Limb (tissue), 2 donors: Measurements from ENCODE around the gene PRKAG1.

Experiments
- DNase-seq, 2 donors: peaks; one replicate each; pipeline ENCODE4 v3.0.0-alpha.2; 2016; ENCODE audit errors: extremely low spot score in 2 of 2

Gene PRKAG1

DNA sequence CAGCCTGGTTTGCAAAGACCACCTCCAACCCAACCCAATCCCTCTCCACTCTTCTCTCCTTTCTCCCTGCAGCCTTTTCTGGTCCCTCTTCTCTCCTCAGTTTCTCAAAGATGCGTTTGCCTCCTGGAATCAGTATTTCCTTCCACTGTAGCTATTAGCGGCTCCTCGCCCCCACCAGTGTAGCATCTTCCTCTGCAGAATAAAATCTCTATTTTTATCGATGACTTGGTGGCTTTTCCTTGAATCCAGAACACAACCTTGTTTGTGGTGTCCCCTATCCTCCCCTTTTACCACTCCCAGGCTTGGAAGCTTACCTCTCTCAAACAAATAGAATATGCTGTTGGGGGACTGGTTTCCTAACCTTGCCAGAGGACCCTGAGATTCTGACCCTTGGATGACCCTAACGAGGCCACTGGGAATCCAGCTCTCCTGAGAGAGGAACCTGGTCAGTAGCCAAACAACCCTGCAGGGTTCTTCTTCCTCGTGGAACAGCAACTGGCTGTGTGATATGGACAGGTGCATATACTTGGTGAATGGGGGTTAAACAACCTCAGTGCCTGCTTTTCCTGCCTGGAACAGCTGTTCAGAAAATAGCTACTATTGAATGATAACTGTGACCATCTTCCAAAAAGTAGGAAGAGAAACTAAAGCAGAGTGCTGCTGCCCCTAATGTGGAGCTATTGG is 36.0 kb downstream of the PRKAG1 start:
- no peak for DNase-seq

DNA sequence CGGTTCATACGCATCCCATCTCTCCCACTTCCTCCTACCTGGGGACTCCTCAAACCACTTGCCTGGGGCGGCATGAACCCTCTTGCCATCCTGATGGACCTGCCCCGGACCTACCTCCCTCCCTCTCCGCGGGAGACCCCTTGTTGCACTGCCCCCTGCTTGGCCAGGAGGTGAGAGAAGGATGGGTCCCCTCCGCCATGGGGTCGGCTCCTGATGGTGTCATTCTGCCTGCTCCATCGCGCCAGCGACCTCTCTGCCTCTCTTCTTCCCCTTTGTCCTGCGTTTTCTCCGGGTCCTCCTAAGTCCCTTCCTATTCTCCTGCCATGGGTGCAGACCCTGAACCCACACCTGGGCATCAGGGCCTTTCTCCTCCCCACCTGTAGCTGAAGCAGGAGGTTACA is 36.8 kb downstream of the PRKAG1 start:
- no peak for DNase-seq

DNA sequence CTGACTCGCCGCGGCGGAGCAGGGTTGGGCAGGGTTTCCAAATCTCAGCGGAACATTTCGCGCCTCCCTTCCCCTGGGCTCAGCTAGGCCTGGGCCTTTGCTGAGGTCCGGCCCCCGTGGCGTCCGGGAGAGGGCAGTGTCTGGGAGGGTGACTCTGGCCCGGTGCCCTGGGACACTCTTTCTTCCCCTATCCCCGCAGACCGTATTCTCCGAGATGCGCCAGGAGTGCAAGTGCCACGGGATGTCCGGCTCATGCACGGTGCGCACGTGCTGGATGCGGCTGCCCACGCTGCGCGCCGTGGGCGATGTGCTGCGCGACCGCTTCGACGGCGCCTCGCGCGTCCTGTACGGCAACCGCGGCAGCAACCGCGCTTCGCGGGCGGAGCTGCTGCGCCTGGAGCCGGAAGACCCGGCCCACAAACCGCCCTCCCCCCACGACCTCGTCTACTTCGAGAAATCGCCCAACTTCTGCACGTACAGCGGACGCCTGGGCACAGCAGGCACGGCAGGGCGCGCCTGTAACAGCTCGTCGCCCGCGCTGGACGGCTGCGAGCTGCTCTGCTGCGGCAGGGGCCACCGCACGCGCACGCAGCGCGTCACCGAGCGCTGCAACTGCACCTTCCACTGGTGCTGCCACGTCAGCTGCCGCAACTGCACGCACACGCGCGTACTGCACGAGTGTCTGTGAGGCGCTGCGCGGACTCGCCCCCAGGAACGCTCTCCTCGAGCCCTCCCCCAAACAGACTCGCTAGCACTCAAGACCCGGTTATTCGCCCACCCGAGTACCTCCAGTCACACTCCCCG is 37.4 kb downstream of the PRKAG1 start:
- DNase-seq: peak in 1 of 2 donors; percentile 57

DNA sequence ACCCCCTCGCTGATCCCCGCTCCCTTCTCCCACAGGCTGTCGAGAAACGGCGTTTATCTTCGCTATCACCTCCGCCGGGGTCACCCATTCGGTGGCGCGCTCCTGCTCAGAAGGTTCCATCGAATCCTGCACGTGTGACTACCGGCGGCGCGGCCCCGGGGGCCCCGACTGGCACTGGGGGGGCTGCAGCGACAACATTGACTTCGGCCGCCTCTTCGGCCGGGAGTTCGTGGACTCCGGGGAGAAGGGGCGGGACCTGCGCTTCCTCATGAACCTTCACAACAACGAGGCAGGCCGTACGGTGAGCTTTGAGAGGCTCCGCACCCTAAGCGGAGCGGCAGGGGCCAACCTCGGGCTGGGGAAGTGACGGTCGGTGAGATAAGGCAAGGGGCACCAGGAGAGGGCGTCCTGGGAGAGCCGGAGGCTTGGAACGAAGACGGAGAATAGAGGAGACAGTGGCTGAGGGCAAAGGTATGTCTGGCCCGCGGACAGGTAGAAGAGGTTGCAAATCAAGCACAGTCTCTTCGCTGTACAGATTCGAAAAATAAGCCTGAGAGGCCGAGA is 38.1 kb downstream of the PRKAG1 start:
- no peak for DNase-seq

DNA sequence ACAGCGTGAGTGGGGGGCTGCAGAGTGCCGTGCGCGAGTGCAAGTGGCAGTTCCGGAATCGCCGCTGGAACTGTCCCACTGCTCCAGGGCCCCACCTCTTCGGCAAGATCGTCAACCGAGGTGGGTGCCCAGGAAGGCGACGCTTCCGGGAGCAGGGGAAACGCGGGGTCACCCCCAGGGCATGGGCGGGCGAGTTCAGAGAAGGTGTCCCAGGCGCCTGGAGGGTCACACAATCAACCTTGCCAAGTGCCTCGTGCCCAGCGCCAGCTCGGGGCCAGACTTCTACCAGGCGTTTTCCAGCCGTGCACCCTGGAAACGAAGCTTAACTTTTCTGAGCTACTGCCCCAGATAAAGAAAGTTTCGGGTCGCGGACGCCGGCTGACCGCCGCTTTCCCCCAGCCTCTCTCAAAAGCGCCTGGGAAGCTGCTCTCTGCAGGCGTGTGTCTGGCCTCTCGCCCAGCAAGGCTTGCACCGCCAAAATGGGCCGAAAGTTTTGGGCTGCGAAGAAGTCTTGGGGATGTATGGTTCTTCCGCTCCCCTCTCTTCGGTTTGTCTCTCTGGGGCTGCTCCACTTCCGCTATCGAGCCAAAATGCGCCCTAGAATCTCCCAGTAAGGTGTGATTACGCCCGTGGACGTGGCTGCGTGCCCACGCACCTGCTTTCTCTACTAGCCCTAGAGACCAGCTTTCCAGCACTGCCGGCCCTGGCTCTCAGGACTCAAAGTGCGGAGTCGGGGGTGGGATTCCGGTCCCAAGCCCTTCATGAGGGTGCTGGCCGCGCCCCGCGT is 38.8 kb downstream of the PRKAG1 start:
- no peak for DNase-seq

DNA sequence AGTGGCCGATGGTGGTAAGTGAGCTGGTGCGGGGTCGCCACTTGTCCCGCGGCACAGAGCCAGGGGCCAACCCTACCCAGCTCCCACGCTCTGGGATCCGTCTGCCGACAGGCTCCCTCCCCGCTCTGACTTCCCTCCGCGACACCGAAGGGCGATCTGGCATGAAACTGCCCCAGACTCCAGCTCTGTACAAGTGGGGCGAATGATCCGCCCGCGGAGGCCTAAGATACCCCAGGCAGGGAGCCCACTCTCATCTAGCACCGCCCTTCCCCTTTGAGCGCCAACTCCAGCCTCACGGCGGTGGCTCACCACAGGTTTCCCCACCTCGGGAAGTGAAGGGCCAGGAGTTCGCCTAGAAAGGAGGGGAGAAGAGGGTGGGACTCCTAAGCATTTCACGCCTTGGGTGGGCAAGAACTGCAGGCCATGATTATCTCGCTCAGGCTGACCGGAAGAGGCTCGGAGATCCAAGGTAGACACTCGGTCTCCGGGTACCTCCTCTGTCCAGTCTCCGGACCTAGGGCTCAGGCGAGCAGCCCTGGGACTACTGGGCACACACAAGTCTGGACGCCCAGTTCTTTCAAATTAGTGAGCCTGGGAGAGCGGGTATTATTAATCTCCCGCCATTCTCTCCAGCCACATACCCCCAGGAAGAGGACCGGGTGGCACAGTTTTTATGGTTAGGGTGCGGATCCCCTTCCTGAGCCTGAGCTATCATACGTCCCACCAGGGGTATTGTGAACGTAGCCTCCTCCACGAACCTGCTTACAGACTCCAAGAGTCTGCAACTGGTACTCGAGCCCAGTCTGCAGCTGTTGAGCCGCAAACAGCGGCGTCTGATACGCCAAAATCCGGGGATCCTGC is 39.6 kb downstream of the PRKAG1 start:
- DNase-seq: no peak

DNA sequence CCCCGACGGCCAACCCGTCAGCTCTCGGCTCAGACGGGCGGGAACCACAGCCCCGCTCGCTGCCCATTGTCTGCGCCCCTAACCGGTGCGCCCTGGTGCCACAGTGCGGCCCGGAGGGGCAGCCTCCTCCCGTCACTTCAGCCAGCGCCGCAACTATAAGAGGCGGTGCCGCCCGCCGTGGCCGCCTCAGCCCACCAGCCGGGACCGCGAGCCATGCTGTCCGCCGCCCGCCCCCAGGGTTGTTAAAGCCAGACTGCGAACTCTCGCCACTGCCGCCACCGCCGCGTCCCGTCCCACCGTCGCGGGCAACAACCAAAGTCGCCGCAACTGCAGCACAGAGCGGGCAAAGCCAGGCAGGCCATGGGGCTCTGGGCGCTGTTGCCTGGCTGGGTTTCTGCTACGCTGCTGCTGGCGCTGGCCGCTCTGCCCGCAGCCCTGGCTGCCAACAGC is 40.3 kb downstream of the PRKAG1 start, which contains the start of gene WNT1:
Gene WNT1, plus strand, starts transcription at position 32 of the 450 bp plus-strand sequence. Its CDS starts 329 bp downstream, at position 361.
- DNase-seq: no peak

DNA sequence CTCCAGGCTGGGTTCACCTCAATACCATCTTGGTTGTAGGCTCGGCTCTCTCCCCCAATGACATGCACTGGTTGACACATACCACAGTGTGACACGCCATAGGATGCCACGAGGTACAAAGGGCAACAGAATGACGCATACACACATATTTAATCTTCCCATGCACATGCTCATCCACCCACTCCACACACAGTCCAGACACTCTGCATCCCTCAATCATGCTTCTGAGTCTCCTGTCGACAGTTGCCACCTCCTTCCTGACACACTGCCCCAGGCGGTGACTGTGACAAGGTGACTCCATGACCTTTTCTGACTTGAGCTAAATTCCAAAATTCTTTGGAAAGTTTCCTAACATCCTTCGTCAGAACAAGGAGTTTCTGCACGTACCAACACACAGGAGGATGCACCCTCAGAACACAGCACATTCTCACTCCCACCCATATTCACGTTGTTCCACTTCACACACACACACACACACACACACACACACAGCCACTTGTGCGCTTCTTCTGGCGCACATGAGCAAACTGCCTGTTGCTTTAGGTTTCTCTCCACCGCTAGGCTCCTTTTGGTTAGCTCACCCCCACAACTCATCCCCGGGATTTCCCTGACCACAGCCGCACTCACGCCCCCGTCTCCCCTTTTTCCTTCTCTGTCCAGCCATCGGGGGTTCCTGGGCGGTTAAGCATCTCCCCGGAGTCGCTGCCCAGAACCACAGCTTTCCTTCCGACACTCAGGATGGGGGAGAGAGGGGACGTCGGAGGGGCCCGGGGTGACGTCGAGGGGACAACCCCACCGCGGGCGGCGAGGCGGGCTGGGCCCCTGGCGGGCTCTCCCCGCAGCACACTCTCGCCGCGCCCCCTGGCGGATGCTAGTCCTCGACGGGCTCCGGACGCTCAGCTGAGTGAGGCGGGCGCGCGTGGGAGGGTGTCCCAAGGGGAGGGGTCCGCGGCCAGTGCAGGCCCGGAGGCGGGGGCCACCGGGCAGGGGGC is 41.0 kb downstream of the PRKAG1 start:
- peak in 1 of 2 donors; percentile 77 for DNase-seq

DNA sequence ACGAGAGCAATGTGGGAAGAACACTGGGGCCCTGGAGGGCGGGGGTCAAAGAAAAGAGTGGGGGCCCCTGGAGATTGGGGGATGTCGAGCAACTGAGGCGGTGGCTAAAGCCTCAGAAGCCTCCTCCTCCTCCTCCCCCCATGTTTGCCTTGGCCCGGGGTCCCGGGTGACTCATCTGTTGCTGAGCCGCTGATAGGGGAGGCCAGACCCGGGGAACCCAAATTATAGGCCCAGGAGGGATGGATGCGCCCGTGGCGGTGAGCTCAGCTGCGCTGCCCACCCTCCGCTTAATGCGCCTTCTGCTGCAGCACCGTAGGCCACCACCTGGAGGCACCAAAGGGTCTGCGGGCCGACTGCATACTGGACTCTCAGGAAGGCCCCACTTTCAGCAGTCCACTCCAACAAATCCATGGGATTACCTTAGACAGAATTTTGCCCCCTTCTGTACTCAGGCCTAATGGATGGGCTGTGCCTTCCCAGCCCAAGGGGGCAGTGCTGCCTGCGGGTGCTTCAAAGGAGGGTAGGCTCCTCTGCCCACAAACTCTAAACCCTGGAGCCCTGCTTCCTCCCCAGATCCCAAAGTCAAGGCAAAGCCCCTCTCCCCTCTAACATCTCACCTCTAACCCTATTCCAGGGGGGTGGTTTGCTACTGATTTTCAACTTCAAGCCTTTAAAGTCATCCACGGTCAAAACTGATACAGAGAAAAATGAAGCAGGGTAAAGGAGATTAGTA is 44.5 kb downstream of the PRKAG1 start:
- DNase-seq: peak in 1 of 2 donors; percentile 68

DNA sequence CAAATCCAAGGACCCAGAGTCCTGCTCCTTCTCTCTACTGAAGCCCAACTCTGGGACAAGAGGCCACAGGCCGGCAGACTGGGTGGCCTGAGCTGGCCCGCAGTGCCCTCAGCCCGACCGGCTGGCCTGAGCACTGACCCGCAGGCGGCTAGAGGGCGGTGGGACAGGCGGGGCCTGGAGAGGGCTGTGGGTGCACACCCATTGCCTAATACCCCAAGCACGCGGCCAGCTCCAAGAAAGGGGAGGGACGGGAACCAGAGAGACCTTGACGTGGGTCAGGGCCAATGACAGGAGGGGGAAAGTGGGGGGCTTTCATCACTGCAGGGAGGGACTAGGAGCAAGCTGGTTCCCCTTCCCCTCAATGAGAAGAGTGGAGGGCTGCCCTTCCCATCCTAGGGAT is 45.0 kb downstream of the PRKAG1 start:
- no peak for DNase-seq

DNA sequence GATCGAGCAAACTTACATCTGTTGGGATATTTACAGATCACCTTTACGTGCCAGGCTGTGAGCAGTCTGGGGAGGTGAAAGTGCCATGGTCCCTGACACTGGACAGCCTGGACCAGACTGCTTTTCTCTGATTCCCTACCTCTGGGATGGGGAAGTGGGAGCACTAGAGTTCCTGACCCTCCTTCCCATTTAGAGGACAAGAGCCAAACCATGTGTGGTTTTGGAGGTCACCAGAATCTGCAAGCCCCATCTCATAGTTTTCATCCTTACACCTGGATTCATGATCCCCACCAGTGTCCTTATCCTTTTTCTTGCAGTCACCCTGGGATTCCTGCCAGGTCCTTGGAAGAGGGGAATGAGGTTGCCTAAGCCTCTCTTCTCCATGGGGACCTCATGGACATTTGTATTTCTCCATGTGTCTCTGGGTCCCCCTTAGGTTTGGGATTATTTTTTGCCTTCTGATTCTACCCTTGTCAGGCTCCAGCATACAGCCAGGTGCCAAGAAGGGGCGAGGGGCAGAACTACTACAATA is 45.6 kb downstream of the PRKAG1 start:
- DNase-seq: no peak

DNA sequence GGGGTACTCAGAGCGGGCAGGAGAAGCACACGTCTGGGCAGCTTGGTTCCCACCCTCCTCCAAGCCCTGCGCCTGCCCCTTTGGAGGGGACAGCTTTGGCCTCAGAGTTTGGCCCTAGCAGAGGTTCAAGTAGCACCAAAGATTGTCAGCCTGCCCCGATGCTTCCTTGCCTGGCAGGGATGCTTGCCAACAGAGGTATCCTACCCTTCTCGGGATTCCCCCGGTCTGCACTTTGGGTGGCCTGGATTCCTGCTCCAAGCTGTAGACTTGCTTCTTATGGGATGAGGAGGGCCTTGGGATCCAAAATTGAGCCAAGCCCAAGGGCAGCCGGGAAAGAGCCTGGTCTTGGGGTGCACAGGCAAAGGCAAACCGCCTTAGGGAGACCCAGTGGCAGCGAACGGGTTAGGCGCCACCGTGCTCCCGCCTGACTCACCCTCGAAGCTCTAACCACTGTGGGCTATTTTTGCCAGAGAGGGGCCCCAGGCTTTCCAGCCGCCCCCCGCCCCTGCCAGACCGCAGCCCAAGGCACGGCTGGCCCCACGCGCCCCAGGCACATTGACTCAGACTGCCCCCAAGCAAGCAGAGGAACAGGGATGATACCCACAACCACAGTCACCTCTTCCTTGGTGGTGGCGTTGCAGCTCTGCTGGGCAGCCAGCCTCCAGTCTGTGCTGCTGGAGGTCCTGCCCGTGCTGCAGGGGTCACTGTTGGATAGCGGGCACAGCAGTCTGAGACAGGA is 46.2 kb downstream of the PRKAG1 start:
- no peak for DNase-seq

DNA sequence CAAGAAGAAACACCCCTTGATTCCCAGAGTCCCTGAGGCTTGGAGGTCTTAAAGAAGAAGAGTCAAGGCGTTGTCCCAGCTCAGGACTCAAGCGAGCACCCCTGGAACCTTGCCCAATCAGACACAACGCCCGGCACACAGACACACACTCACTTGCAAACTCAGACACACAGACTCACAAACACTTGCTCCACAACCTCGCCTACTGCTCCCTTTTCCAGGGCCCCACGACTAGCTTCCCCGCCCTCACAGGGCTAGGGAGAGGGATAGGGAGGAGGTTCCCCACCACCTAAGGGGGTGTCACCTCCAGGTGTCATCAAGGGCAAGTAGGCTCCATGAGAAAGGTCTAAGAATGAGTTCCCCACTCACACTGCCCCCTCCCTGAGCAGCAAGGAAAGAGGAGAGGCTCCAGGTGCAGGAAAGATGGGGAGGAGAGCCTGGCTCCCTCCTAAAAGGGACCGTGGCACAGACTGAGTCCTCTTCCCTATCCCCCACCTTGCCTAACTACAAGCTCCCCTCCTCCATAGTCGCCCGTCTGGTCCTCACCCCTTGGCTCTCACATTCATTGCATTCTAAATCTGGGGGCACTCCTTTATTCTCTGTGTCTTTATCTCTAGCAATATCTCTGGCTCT is 47.8 kb downstream of the PRKAG1 start:
- no peak for DNase-seq

DNA sequence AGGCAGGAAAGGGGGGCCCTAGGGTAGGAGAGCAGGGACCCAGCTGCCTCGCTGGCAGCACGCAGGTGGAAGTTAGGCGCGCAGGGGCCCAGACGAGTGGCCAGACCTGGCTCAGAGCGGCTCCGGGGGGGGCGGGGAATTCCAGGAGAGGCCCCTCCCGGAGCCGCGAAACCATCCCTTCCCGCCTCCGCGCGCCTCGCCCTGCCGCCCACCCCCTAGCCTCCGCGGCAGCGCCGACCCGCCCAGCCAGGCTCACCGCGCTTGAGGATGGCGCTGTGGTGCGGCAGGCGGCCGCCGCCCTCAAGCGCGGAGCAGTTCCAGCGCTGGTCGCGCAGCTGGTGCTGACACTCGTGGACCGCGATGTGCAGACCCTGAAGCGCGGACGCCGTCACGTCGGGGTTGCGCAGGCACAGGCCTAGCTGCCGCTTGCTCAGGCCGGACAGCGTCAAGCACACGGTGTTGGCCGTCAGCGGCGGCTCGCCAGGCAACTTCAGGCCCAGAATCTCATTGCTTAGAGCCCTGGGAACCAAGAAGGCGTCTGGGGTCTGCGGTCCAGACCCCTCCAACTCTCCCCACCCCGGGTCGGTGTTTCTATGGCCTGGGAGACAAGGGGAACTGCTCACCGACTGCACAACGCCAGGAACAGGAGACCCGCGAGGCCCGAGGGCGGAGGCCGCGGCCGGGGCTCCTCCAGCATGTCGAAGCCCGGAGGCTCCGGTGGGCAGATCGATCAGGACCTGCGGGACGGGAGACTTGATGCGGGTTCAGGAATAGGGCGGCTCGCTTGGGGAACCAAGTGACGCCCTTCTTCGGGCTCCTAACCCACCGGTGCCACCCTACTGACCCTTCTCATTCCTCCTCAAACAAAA is 48.5 kb downstream of the PRKAG1 start:
- DNase-seq: peak in 1 of 2 donors; percentile 53

DNA sequence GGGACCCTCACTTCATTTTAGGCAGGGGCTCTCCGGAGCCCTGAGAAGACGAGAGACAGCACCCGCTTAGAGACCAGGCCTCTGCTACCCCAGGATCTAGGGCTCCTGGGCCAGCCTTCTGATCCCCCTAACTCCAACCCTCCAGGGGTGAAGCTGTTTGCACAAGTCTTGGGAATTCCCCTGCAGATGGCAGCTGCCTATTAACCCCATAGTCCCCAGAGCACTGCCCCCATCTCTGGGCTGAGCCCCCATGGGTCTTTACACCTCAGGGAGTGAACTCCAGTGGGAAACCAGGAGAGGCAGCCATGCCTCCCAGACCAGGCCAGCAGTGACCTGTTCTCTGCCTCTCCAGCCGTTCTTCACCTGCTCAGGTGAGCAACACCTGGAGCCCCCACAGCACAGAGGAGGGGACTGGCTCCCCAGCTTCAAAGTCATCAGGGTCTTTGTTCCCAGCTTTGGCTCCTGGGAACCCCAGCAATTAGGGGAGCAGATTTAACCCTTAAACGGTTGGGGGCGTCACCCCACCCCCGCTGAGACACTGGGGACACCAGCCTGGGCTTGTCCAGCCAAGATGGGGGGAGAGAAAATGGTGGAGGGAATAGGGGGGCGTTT is 49.3 kb downstream of the PRKAG1 start:
- DNase-seq: no peak

DNA sequence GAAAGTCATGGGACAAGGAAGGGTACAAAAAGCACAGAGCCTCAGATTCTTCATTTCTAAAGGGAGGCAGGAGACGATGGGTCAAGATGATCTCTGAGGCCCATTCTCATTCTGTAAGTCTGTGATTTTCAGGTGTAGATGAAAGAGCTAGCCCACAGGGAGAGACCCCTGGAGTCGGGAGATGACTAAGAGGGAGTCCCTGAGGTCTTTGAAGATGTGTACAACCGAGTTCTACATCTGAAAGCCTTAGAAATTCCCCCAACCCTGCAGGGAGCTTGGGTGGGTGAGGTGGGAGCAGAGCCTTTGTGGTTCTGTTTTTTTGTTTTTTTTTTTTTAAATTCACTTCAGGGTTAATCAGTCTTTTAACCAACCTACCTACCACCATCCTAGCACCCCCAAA is 50.1 kb downstream of the PRKAG1 start:
- DNase-seq: no peak
